ENCODE data around the gene CEBPA.

DNA sequence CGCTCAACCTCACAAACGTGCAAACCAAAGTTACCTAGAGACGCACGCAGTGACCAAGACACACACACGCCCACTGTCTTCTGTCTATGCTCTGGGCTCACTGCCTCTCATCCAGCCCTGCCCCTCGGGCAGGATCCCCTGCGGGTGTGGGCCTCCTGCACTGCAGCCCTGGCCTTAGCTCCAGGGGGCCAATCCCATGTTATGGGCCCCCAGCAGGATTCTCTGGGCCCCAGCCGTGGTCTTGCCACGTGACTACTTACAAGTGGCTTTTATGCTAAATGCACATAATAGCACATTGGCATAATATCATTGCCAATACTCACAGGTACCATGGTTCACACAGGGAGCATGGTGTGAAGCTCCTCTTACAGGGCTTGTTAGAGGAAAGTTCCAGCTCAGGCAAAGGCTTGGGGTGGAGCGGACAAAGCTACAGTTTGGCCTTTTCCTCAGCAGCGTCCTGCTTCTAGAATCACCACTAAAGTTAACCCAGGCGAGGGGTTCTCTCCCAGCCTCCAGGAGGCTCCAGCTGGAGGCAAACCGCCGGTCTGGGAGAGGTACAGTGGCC, 37.4 kb downstream of the CEBPA start:
- TF ChIP-seq CTCF (IDR thresholded peaks at IDR 0.05) = no peak
- TF ChIP-seq POLR2A (IDR thresholded peaks at IDR 0.05) = no peak

All from esophagus squamous epithelium (tissue), 4 donors.